ENCODE measurements around the gene SART3. TPM values are rescaled to one million over a fixed set of nuclear protein-coding genes. Genes with fewer than 3 reads are reported as not detected.

Gene SART3
- total RNA-seq, 1 donor from 2014 or later: 34.8 TPM

GRCh38 chr12:108595711-108596647 is 35.0 kb upstream of the SART3 start:
- no peaks in the 10 kb centered on the region for H3K9me3 Mint-ChIP-seq (ENCODE audit: low read depth)
- H3K36me3 Mint-ChIP-seq (ENCODE audit: low read depth): no peaks in the 10 kb centered on the region
- H3K27me3 Mint-ChIP-seq (ENCODE audit: low read depth): no peaks in the 10 kb centered on the region
- no peak for TF ChIP-seq CTCF (IDR thresholded peaks at IDR 0.05)
- no peak for DNase-seq (ENCODE audit: low spot score)
- peaks cover 16% of the 10 kb centered on the region for H3K4me1 Mint-ChIP-seq (ENCODE audit: low read depth)
- no peak overlapping the region for H3K27ac Mint-ChIP-seq (ENCODE audit: unreplicated experiment)
- H3K4me3 Mint-ChIP-seq (ENCODE audit: unreplicated experiment): no peak overlapping the region

- Mint-ChIP-seq H3K36me3 (ENCODE audit: low read depth) (no peaks in the 10 kb centered on the region), H3K27me3 (ENCODE audit: low read depth) (no peaks in the 10 kb centered on the region), H3K9me3 (ENCODE audit: low read depth) (no peaks in the 10 kb centered on the region), H3K4me3 (ENCODE audit: unreplicated experiment) (no peak overlapping the region), H3K4me1 (ENCODE audit: low read depth) (peaks cover 16% of the 10 kb centered on the region), H3K27ac (ENCODE audit: unreplicated experiment) (no peak overlapping the region)
- no peak for TF ChIP-seq CTCF (IDR thresholded peaks at IDR 0.05)
- DNase-seq (ENCODE audit: low spot score): no peak
Measured at GRCh38 chr12:108594960-108595710, 34.2 kb upstream of the SART3 start.

- peaks cover 20% of the 10 kb centered on the region for H3K4me1 Mint-ChIP-seq (ENCODE audit: low read depth)
- H3K4me3 Mint-ChIP-seq (ENCODE audit: unreplicated experiment): no peak overlapping the region
- no peak for TF ChIP-seq CTCF (IDR thresholded peaks at IDR 0.05)
- DNase-seq (ENCODE audit: low spot score): no peak
- H3K36me3 Mint-ChIP-seq (ENCODE audit: low read depth): no peaks in the 10 kb centered on the region
- no peak overlapping the region for H3K27ac Mint-ChIP-seq (ENCODE audit: unreplicated experiment)
- no peaks in the 10 kb centered on the region for H3K27me3 Mint-ChIP-seq (ENCODE audit: low read depth)
- H3K9me3 Mint-ChIP-seq (ENCODE audit: low read depth): no peaks in the 10 kb centered on the region
Measured at GRCh38 chr12:108594323-108594903, 33.4 kb upstream of the SART3 start.

- Mint-ChIP-seq H3K27me3 (ENCODE audit: low read depth) (no peaks in the 10 kb centered on the region), H3K4me3 (ENCODE audit: unreplicated experiment) (no peak overlapping the region), H3K36me3 (ENCODE audit: low read depth) (no peaks in the 10 kb centered on the region), H3K27ac (ENCODE audit: unreplicated experiment) (no peak overlapping the region), H3K4me1 (ENCODE audit: low read depth) (peaks cover 24% of the 10 kb centered on the region), H3K9me3 (ENCODE audit: low read depth) (no peaks in the 10 kb centered on the region)
- no peak for TF ChIP-seq CTCF (IDR thresholded peaks at IDR 0.05)
- DNase-seq (ENCODE audit: low spot score): peak; percentile 77
Measured at GRCh38 chr12:108592033-108592909, 31.3 kb upstream of the SART3 start.

Data from chondrocyte (in vitro differentiated cells).